GM21423 (cell line): ENCODE measurements around the gene AP5M1.
"Not testable (repeated sequence)": the region's sequence is repeated elsewhere in the genome, so short reads cannot be mapped to it uniquely, and the experiment has no call there.

Experiments
- ATAC-seq: cut with Tn5 transposase; IDR thresholded peaks from one replicate; pipeline ENCODE4 v1.9.1; 2021; ENCODE audit warnings: mild to moderate bottlenecking, moderate library complexity; ENCODE audit not compliant: unreplicated experiment

AP5M1 gene

DNA sequence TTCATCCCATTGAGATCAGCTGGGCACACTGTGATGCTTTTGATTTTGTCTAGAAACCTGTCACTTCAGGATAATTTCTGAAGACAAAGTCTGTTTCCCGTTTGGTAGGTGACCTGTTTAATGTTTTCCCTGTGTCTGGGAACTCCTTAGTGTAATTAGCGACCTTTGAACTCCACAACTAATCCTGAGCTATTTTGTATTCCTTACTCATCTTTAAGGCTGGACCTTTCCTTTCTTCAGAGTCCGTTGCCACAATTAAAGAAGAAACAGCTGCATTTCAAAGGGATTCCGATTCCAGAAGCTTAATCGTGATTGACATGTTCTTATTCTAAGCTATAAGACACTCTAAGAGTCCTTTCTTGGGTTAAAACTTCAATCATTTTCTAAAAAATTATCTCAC is 22.0 kb downstream of the AP5M1 start:
- ATAC-seq = no peak

DNA sequence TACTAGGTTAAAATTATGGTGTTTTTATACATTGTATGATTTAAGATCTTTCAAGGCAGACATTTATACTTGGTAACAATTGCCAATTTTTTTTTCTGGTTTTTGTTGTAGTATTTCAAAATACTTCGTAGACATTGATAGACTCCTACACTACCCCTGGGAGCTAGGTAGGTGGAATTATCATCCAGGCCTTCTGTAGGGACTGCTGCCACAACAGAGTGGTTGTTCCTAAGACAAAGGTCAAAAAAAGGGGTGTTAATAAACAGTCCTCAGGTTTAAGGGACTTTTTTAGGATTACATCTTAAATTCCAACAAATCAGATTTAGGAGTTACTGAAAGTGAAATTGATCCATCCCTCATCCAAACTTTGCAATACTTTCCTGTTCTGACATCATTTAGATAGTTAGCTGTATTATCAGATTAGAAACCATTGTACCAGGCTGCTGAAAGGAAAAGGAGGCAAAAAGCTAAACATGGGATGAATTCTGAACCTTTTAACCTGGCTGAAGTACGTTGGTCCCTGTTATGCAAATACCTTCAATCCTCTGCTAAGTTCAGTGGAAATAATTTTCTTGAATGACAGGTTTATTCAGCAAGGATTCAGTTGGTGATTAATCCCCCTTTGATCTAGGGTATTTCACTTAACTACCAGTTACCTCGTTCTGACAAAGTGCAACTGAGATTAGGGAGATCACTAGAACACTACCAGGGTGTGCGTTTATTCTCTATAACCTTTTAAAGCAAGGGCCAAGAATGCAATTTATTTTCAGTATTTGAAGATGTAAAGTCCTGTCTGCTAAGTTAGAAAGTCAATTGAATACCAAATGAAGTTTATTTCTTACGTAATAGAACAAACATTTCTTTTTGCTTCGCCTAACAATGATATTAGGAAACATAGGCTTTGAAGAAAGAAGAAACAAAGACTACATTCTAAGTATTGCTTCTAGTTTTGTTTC is 23.2 kb downstream of the AP5M1 start:
- ATAC-seq = no peak

DNA sequence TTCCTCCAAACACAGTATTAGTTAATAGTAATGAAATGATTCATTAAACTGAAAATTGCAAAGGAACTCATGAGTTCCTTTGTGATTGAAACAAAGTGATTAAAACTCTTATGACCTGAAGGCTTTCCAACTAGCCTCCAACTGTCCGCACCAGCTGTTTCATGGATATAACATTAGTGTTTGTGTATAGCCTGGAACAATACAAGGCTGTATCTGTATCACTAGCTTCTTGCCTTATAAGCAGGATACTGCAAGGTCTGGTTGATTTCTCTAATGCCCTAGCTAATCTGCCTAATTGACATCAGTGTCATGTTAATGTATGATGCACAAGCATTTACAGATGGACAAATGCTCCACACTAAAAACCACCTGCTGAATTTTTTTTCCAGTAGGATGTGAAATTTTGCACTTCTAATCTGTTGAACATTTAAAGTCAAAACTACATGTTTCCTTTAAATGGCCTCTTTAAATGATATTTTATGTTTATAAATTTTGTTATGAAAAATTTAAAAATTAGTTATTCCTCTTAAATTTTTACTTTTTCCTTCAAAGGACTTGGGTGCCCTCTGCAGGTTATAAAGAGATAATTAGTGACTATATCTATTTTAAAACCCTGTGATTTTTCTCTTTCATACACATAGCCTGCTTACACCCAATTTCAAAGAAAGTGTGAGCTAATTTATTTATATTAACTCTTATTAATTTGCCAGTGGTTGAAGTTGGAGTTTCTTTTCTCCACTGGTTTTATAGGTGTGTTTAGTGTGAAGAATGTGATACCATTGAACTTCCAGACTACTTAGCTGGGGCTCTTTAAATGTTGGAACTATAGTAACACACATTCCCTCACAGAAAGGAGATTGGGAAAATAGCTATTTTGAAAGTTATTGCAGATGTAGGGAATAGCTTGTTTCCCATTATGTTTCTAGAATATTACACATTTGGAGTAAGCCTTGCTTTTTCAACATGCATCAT is 25.4 kb downstream of the AP5M1 start:
- ATAC-seq = no peak

DNA sequence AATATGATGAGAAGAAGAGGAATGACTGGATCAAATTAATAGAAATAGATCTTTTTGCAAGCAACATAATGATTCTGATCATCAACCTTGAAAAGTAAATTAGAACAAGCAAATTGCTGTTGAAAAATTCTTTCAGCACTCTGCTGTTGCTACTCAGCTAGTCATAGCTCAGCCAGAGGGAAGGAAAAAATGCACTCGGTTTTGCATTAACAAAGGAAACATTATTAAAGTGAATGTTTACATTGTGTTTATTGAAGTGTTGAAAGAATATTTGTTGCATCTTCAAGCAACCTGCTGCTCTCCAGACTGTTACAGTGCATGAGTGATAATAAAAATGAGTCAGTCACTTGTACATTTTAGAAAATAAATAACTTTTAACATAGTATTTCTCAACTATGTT is 26.5 kb downstream of the AP5M1 start:
- ATAC-seq = no peak

DNA sequence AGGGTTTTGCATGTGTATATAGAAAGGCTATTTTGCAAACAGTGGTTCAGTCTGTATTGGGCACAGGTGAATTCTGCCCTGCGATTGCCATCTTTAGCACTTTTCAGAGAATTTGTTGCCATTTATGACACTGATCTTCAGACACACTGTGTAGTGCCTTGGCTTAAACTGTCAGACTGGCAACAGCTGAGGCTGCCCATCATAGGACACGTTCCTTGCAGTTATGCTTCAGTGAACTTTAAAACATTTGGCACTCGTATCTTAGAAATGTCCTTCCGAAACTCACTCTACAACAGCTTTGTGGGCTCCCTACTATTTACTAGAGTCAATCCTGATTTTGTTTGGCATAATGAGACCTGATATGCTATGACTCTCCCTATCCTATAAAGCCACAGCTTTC is 29.1 kb downstream of the AP5M1 start:
- no peak for ATAC-seq

DNA sequence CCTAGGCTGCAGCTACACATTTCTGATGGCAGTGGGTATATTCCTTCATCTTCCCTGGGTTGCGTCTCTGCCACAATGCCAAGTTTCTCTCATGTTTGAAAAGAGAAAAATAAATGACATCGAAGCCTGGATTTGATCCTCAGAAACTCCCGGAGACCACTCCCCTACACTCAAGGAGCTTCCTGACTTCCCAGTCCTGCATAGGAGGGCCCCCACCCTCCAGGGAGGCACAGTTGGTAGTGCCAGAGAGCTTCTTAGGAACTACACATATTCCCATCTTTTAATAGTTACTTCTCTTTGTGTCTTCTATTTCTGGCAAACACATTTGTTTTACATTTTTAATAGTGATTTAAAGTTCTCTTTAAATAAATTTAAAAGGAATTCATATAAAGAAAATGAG is 30.7 kb downstream of the AP5M1 start:
- no peak for ATAC-seq

DNA sequence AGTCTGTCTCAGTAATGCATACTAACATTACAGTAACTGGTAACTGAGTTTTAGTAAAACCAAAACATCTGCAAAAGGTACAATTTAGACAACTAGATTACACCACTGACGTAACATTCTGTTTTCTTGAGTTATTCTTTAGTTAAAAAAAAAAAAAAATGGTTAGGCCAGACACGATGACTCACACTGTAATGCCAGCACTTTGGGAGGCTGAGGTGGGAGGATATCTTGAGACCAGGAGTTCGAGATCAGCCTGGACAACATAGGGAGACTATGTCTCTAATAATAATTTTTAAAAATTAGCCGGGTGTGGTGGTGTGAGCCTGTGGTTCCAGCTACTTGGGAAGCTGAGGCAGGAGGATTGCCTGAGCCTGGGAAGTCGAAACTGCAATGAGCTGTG is 34.1 kb downstream of the AP5M1 start:
- ATAC-seq = no peak

DNA sequence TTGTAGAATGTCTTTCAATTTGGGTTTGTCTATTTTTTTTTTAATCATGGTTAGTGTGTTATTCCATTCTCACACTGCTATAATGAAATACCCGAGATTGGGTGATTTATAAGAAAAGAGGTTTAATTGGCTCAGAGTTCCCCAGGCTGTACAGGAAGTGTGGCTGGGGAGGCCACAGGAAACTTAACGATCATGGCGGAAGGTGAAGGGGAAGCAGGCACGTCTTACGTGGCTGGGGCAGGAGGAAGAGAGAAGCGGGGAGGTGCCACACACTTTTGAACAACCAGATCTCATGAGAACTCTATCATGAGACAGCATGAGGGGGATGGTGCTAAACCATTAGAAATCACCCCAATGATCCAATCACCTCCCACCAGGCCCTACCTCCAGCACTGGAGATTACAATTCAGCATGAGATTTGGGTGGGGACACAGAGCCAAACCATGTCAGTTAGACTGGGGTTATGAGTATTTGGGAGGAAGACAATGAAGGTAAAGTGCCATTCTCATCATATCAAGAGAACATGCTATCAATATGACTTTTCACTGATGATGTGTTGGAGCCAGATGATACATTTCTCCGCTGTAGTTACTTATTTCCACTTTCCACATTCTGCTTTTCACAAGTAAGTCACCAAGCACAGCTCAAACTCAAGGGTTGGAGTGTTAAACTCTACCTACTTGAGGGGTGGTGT is 45.8 kb downstream of the AP5M1 start:
- no peak for ATAC-seq

DNA sequence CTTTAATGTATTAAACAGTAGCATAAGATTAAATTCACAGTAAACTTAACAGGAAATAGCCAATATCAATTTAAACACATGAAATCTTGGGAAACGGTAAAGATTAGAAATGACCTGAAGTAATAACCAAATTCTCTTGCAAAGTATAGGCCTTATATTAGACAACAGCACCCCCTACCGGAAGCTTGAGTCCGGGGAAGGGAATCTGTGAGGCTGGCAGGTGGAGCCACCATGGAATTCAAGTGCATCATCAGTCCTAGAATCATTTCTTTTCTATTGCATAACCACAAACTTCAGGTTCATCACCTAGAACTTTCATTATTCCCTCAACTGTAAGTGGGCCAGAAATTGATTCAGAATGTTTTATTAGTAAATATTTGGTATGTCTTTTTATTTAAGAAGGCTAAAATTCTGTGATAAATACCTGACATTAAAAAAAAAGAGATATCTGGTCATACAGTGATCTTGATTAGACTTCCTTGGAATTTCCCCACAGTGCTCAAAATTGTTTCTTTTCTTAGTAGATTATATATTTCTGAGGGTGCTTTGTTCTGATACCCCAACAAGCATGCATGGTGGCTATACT is 48.6 kb downstream of the AP5M1 start:
- ATAC-seq = no peak

DNA sequence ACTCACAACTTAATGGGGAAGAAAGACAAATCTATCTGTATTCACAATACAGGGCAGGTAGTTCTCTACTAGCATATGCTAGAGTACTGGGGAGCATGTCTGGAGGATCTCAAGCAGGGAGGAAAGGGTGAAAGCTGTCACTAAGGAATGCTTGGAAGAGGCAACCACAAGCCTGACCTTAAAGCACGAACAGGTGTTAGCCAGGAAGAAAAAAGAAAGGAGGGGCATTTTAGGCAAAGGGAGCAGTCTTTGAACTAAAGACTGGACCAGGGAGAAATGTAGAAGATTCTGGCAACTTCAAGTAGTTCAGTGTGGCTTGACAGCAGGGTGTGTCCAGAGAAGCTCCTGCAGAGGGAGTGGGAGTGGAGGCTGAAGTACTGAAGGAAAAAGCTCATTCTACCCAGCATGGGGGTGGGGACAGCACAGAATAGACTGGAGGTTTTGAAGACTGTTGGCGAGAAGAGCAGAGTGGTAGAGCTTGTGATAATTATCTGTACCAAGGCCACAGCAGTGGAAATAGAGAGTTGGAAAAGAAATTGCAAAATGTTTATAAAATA is 50.9 kb downstream of the AP5M1 start:
- ATAC-seq = no peak

DNA sequence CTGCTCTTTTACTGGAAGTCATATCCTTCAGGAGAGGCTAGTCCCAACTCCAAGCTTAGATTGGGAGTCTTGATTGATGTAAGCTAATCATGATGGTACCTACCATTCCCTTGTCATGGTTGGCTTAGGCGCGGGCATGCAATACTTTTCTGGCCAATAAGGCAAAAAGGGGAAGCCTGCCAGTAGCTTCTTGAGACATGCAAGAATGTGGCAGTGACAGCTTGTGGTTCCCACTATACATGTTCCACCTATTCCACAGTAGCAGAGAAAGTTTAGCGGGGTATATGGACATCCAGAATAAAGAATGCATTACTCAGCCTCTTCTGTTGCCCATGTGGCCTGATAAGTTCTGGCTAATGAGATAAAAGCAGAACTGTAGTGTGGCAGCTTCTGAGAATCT is 55.0 kb downstream of the AP5M1 start:
- ATAC-seq = no peak

DNA sequence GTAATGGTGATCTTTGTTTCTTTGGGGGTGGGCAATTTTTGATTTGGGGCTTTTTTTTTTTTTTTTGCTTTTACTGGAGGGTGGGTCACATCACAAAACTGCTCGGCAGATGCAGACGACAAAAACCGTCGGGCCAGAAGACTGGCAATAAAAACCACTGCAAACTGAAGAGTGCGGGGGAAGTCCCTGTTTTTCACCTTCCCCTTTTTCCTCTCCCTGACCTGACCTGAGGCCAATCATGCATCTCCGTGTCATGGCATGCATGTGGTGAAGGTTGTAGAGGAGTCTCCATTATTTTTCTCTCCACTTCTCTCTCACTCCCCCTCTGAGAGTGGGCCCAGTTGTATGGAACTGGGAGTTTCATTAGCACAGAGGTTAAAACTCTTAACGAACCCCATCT is 57.5 kb downstream of the AP5M1 start:
- peak; percentile 85 for ATAC-seq

DNA sequence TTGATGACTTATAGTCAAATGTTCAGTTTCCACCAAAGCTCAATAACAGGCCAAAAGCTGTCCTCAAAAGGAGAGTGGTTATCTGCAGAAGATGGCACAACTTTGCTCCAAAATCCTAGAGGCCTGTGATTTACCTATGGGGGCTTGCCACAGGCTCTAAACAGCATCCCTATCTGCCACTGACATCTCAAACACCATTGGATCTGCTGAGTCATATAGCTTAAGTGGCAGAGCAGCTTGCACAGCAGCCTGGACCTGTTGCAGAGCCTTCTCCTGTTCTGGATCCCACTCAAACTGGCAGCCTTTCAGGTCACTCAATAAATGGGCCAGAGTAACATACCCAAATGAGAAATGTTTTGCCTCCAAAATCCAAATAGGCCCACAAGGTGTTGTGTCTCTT is 61.1 kb downstream of the AP5M1 start:
- no peak for ATAC-seq

DNA sequence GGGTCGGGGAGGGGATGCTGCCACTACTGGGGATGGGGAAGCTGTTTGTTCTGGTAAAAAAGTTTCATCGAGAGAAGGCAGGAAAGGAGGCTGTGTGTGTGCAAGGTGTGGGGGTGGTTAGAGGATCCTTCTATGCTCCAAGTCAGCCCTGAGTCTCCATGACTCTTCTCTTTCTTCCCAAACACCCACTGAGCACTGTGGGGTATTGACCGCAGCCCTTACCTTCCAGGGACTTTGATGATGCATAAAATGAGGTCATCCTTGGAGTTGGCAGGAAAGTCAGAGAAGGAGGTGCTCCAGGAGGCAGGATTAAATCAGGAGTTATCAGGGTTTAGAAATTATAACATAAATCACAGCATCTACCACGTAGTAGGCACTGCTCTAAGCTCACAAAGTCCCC is 63.7 kb downstream of the AP5M1 start:
- not testable (repeated sequence) for ATAC-seq

DNA sequence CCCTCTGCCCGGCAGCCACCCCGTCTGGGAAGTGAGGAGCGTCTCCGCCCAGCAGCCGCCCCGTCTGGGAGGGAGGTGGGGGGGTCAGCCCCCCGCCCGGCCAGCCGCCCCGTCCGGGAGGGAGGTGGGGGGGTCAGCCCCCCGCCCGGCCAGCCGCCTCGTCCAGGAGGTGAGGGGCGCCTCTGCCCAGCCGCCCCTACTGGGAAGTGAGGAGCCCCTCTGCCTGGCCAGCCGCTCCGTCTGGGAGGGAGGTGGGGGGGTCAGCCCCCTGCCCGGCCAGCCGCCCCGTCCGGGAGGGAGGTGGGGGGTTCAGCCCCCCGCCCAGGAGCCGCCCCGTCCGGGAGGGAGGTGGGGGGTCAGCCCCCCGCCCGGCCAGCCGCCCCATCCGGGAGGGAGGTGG is 65.0 kb downstream of the AP5M1 start:
- ATAC-seq = not testable (repeated sequence)

DNA sequence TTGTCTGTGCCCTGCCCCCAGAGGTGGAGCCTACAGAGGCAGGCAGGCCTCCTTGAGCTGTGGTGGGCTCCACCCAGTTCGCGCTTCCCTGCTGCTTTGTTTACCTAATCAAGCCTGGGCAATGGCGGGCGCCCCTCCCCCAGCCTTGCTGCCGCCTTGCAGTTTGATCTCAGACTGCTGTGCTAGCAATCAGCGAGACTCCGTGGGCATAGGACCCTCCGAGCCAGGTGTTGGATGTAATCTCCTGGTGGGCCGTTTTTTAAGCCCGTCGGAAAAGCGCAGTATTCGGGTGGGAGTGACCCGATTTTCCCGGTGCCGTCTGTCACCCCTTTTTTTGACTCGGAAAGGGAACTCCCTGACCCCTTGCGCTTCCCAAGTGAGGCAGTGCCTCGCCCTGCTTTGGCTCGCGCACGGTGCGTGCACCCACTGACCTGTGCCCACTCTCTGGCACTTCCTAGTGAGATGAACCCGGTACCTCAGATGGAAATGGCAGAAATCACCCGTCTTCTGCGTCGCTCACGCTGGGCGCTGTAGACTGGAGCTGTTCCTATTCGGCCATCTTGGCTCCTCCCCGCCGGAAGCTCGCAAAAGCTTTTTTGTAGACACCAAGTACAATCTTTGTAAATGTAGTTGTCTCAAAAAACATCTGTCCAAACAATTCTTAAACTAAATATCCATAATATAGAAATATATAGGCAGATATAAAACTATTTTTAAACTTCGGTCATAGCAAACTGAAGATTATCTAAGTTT is 75.0 kb downstream of the AP5M1 start:
- not testable (repeated sequence) for ATAC-seq

DNA sequence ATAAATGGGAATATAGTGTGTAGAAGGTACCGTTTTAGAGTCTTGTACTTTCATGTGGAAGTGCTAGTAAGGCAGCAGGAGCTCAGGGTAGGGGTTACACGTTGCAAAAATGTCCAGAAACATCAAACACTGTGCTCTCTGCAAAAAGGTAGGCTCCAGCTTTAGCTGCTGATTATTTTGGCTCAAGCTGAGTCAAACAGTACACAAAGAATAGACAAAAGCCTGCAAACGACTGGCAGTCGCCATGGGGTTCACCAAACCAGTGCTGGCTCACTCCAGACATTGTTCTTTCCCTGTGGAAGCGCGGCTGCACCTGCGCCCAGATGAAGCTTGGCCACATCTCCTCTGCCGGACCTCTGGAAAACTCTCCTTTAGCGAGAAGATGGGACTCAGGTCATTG is 76.3 kb downstream of the AP5M1 start:
- no peak for ATAC-seq

DNA sequence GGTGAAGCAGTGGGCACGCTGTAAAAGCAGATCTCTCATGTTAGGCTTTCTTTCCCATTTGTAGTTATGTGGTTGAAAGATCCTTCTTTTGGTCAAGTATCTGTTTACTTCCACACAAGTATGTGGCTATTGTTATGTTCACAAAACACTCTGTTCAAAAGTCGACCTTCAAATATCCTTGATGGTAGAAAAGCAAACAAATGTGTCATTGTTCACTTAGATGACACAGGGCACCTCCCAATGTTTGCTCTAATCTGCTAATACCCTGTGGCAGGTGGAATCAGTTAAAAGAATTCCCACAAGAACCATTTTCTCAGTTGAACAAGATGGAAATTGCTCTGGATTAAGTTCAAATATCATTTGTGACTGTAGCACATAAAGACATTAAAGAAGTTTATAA is 78.0 kb downstream of the AP5M1 start:
- ATAC-seq = no peak
